ENCODE results near the gene PTK7.

- TF ChIP-seq TEAD1 (CRISPR knock-in tag; IDR thresholded peaks at IDR 0.05): no peak
- TF ChIP-seq, protein P1, sequence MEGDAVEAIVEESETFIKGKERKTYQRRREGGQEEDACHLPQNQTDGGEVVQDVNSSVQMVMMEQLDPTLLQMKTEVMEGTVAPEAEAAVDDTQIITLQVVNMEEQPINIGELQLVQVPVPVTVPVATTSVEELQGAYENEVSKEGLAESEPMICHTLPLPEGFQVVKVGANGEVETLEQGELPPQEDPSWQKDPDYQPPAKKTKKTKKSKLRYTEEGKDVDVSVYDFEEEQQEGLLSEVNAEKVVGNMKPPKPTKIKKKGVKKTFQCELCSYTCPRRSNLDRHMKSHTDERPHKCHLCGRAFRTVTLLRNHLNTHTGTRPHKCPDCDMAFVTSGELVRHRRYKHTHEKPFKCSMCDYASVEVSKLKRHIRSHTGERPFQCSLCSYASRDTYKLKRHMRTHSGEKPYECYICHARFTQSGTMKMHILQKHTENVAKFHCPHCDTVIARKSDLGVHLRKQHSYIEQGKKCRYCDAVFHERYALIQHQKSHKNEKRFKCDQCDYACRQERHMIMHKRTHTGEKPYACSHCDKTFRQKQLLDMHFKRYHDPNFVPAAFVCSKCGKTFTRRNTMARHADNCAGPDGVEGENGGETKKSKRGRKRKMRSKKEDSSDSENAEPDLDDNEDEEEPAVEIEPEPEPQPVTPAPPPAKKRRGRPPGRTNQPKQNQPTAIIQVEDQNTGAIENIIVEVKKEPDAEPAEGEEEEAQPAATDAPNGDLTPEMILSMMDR (IDR thresholded peaks at IDR 0.05): no peak
- no peak for TF ChIP-seq NFYB (CRISPR knock-in tag; conservative IDR thresholded peaks at IDR 0.05; ENCODE audit: low read depth)
- no peak for TF ChIP-seq KAT7 (CRISPR knock-in tag; IDR thresholded peaks at IDR 0.05; ENCODE audit: borderline replicate concordance)
- TF ChIP-seq ZNF263 (CRISPR knock-in tag; IDR thresholded peaks at IDR 0.05; ENCODE audit: low read depth): no peak
- TF ChIP-seq ERG (CRISPR knock-in tag; IDR thresholded peaks at IDR 0.05): no peak
Observed at GRCh38 chr6:43093436-43094289, 17.5 kb downstream of the PTK7 start.

All from WTC11 (cell line).